ENCODE measurements around the gene HDGFL2.

Gene HDGFL2

GRCh38 chr19:4445963-4446703 lies 26.0 kb upstream of the HDGFL2 start:
- DNase-seq (ENCODE audit: low spot score), result no peak

DNA sequence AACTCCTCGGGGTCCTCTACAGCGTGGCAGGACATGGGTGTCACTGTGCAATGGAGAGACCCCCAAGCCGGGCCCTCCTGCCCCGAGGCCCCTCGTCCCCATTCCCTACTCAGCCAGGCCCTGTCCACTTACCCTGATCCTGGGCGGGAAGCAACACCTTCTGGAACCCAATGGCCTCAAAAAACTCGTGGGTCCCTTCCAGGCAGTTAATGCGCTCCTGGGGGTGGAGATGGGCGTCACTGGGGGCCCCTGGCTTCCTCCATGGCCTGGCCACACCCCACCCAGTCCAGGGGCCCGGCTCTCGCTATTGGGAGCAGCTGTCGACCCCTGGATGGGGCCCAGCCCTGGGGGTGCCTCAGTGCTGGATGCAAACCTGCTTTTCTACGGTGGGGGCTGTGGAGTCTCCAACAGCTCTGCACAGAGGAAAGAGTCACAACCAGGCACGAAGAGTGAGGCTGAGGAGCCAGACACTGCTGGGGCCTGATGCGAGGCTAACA lies 25.3 kb upstream of the HDGFL2 start:
- DNase-seq (ENCODE audit: low spot score), result no peak

DNA sequence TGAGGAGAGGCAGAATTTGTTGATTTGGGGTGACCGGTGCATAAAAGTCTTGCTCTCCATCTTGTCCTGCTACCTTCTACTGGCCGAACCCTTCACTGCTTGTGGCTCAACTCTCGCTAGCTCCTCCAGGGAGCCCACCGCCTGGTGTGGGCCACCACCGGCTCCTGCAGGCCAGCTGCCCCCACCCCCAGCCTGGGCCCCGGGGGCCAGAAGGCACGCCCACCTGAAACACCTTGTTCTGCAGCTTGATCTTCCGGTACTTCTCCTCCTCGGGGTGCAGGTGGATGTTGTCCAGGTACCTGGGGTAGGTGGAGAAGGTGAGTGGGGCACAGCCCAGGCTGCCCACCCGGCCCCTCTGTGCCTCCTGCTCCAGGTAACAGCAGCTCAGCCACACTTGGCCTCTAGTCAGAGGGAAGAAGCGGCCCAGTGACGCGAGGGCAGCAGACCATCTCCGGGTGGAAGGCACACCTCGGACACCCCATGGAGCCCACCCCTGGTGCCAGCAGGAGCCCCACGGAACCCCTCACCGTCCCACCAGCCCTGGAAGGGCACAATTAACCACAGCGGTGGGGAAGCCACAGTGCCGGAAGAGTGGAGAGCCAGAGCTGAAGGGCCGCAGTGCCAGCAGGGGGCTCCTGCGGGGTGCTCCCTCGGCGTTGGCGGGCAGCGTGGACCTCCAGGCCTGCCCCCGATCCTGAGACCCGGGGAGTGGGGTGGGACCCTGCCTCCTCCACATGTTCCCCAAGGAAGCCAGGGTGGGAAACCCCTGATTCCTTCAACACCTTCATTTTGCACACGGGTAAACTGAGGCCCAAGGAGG lies 24.6 kb upstream of the HDGFL2 start:
- DNase-seq (ENCODE audit: low spot score), result no peak

- no peak for DNase-seq (ENCODE audit: low spot score)
These were observed 23.7 kb upstream of the HDGFL2 start for GRCh38 chr19:4448147-4448985.

DNA sequence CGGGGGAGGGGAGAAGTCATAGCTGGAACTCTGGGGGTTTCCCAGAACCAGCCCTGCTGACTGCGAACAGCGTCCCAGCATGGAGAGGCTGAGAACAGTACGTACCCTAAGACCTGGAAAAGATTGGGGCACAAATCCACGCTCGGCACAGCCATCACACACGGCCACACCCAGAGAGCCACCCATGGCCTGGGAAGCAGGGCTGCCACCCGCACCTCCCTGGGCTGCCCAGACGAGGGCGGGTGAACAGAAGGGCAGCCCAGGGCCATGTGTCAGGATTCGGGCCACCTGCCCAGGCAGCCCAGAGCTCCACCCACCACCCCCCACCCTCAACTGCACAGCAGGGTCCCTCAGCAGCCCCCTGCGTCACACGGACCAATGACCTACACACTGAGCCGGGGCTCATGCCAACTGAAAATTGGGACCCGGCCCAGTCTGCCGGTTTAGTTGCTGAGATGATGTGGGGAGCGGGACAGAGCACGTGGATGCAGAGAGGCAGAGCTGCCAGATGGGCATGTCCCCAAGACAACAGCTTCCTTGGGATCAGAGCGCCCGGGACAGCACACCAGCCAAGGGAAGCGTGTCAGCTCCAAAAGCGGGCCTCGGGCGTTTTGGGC lies 23.0 kb upstream of the HDGFL2 start:
- DNase-seq (ENCODE audit: low spot score), result no peak

DNA sequence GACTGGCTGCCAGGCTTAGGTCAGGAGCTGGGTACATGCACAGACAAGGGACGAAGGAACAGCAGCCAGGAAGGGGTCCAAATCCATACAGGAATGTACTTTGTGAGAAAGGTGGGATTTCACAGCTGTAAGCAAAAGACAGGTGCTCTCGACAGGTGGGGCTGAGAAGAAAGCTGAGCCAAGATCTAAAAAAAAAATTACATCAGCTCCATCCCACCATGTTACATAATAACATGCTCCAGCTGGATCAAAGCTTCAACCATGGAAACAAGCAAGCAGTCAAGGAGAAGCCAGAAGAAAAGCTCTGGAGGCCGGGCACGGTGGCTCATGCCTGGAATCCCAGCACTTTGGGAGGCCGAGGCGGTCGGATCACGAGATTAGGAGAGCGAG lies 22.5 kb upstream of the HDGFL2 start:
- no peak for DNase-seq (ENCODE audit: low spot score)

GRCh38 chr19:4452230-4452990 lies 19.7 kb upstream of the HDGFL2 start:
- DNase-seq (ENCODE audit: low spot score), result no peak

DNA sequence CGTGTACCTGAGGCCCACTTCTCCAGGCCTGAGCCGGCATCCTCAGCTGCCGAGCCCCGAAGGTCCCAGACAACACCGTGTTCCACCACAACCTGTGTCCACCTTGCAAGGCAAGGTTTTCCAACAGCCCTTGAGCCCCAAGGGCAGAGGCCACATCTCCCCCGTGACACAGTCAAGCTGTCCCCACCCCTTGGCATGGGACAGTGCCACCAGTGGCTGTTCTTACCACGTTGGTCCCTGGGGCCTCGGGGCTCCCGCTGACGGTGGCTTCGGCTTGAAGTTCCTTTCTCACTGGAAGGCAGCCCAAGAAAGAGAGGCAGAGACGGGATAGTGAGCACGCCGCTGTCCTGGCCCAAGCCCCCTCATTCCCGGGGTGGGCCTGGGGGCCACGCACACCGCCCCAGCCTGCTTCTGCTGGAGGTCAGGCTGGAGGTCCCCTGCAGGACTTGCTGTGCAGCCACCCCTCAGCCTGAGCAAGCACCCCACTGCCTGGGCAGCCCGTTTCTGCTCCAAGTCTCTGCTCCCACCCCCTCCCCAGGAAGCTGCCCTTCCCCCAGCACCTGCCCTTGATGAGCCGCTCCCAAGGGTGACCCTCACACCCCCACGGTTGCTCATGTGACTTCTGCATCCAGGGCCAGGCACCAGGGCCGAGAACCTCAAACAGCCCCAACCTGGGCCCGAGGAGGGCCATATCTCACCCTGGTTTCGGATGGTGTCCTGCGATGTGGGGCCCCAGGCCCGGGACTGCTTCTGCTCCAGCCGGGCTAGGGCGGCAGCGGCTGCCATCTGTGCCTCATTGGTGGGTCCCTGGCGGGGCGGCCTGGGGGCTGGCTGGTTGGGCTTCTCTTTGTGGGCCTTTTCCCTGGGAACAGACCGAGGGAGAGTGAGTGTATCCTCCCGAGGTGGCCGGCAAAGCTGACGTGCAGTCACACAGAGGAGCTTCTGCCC lies 18.6 kb upstream of the HDGFL2 start:
- DNase-seq (ENCODE audit: low spot score), result no peak

- DNase-seq (ENCODE audit: low spot score), result no peak
These were observed 17.1 kb upstream of the HDGFL2 start for GRCh38 chr19:4454747-4455718.

DNA sequence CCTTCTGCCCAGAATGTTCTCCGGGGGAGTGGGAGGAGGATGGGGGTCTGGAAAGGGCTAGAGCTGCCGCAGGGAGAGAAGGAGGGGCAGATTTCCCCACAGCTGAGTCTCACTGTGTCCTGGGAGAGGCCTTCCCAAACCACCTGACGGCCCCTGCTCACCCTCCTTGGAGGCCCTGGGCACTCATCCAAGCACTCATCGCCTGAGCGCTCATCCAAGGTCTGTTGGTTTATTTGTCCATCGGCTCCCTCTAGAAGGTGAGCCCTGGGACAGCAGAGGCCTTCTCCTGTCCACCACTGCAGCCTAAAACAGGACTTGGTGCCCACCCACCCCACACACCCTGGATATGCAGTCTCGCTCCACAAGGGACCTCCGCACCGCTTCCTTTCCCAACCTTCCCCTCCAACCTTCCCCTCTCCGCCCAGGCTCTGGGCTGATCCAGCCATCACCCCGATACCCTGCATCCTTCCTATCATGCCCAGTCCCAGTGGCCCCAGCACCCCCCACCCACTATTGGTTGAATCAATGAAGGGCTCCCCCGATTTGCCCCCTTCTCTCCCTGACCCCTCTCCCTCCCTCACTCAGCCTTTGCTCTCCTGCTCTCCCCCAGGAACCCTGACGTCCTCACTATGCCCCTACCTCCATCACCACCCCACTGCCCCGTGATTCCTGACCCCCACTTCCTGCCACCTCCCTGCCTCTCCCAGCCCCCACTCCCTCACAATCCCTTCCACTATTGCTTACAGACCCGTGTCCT lies 16.2 kb upstream of the HDGFL2 start:
- DNase-seq (ENCODE audit: low spot score), result no peak

- DNase-seq (ENCODE audit: low spot score), result no peak
These were observed 15.6 kb upstream of the HDGFL2 start for GRCh38 chr19:4456476-4456842.

GRCh38 chr19:4456843-4457653 lies 15.0 kb upstream of the HDGFL2 start:
- peak; percentile 22 for DNase-seq (ENCODE audit: low spot score)

DNA sequence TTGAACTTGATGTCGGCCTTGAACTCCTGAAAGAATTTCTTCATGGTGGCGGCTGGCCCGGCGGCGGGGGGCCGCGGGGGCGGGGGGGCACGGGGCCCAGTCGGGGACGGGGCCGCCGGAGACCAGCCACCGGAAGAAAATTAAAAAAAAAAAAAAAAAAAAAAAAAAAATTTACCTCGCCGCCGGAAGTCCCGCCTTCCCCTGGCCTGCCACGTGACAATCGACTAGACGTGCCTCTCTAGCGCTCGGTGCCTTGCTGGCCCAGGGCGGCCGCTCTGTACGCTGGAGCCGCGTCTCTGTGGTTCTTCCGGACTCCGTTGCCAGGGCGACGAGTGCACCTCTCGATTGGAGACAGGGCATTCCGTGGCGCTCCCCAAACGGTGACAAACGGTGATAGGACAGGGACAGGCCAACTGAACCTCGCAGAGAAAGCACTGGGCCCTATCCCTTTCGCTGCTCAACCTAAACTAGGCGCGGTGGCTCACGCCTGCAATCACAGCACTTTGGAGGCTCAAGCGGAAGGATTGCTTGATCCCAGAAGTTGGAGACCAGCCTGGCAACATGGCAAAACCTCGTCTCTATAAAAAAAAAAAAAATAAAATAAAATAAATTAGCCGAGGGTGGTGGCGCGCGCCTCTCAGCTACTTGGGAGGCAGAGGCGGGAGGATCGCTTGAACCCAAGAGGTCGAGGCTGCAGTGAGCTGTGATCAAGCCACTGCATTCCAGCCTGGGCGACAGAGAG lies 14.3 kb upstream of the HDGFL2 start, which contains the start of gene UBXN6:
TSS of gene UBXN6 (minus strand) at position 141 of the 742 bp plus-strand sequence. CDS start at position 44, 97 bp downstream.
- DNase-seq (ENCODE audit: low spot score), result peak; percentile 100

GRCh38 chr19:4464815-4465581 lies 7.1 kb upstream of the HDGFL2 start:
- DNase-seq (ENCODE audit: low spot score), result no peak

DNA sequence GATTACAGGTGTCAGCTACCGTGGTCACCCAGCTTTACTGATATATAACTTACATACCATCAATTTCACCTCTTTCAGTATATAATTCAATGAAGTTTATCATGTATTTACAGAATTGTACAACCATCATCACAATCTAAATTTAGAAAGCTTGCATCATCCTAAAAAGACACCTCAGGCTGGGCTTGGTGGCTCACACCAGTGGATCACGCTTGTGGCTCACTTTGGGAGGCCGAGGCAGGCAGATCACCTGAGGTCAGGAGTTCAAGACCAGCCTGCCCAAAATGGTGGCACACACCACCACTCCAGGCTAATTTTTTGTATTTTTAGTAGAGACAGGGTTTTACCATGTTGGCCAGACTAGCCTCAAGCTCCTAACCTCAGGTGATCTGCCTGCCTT lies 4.3 kb upstream of the HDGFL2 start:
- DNase-seq (ENCODE audit: low spot score), result no peak
